ENCODE measurements around the gene WFIKKN2.

WFIKKN2 gene

DNA sequence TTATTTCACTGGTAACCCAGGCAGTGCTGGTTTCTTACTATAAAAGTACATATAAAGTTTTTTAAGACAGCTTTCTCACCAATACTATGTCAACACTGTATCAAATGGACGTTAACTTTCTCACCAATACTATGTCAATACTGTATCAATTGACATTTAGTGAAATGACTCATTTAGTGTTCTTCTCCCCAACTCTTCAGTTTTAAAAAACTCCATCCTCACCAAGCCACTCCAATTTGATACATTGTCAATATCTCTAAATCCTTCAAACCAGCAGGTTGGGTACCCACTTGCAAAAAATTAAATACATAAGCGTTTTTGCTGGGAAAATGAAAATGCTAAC is 25.9 kb downstream of the WFIKKN2 start (continued):
- TF ChIP-seq GLIS1 (tag by site-specific recombination; IDR thresholded peaks at IDR 0.05) (no peak), TRIM28 (IDR thresholded peaks at IDR 0.05; ENCODE audit: borderline replicate concordance, low read length) (no peak), ZNF341 (tag by site-specific recombination; IDR thresholded peaks at IDR 0.05; ENCODE audit: low read depth) (no peak)
- TF ChIP-seq, protein P1, sequence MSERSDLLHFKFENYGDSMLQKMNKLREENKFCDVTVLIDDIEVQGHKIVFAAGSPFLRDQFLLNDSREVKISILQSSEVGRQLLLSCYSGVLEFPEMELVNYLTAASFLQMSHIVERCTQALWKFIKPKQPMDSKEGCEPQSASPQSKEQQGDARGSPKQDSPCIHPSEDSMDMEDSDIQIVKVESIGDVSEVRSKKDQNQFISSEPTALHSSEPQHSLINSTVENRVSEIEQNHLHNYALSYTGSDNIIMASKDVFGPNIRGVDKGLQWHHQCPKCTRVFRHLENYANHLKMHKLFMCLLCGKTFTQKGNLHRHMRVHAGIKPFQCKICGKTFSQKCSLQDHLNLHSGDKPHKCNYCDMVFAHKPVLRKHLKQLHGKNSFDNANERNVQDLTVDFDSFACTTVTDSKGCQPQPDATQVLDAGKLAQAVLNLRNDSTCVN (tag by site-specific recombination; optimal IDR thresholded peaks at IDR 0.05): no peak
- TF ChIP-seq, protein P2, sequence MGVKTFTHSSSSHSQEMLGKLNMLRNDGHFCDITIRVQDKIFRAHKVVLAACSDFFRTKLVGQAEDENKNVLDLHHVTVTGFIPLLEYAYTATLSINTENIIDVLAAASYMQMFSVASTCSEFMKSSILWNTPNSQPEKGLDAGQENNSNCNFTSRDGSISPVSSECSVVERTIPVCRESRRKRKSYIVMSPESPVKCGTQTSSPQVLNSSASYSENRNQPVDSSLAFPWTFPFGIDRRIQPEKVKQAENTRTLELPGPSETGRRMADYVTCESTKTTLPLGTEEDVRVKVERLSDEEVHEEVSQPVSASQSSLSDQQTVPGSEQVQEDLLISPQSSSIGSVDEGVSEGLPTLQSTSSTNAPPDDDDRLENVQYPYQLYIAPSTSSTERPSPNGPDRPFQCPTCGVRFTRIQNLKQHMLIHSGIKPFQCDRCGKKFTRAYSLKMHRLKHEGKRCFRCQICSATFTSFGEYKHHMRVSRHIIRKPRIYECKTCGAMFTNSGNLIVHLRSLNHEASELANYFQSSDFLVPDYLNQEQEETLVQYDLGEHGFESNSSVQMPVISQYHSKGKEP (tag by site-specific recombination; IDR thresholded peaks at IDR 0.05): no peak
- TF ChIP-seq, protein P3, sequence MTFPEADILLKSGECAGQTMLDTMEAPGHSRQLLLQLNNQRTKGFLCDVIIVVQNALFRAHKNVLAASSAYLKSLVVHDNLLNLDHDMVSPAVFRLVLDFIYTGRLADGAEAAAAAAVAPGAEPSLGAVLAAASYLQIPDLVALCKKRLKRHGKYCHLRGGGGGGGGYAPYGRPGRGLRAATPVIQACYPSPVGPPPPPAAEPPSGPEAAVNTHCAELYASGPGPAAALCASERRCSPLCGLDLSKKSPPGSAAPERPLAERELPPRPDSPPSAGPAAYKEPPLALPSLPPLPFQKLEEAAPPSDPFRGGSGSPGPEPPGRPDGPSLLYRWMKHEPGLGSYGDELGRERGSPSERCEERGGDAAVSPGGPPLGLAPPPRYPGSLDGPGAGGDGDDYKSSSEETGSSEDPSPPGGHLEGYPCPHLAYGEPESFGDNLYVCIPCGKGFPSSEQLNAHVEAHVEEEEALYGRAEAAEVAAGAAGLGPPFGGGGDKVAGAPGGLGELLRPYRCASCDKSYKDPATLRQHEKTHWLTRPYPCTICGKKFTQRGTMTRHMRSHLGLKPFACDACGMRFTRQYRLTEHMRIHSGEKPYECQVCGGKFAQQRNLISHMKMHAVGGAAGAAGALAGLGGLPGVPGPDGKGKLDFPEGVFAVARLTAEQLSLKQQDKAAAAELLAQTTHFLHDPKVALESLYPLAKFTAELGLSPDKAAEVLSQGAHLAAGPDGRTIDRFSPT (tag by site-specific recombination; IDR thresholded peaks at IDR 0.05): no peak

DNA sequence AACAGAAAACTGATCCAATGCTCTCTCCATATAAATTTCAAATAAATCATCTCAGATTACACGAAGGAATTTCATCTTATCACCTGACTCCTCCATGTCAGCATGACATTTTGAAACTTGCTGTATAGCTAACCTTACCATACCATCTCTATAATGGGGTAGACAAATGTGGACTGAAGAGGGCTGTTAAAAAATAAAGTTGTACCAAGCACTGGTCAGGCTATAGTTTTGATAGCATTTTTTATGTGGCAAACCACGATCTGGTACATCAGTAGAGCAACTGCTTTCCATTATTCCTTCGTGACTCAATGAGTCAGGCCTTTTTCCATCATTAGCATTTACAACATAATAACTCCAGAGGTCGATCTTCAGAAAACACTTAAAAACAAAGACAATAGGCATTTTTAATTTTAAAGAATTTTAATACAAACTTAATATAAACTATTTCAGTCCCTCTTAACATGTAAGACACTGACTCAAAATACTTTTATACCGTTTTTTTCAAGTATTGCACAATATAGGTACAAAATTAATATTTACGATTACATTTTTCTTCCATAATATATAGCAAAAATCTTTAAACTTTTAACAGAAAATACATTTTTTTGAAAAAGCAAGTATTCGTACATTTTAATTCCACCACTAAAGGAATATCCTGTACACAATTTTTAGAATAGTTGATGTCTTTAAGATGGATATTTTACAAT is 26.6 kb downstream of the WFIKKN2 start:
- Histone ChIP-seq H3K36me3 (ENCODE audit: control insufficient read depth in 2 of 2, insufficient read depth in 1 of 2, low read length in 2 of 2) (peaks cover 20 to 23% of the 10 kb centered on the region in 2 experiments), H3K4me3 (ENCODE audit: low read depth, low read length) (no peak overlapping the region), H3K4me1 (ENCODE audit: control insufficient read depth, insufficient read depth, low read length) (peaks cover 23% of the 10 kb centered on the region), H3K9me3 (ENCODE audit: control insufficient read depth, insufficient read depth, low read depth, low read length) (no peaks in the 10 kb centered on the region), H3K27ac (ENCODE audit: extremely low read depth, low read depth, low read length) (no peak overlapping the region)
- POLR2A ChIA-PET: interaction anchor here (1.7 kb wide), 1 partner anchor 92 kb away, joined by 5 read pairs; no protein-coding TSS in a partner anchor
- CTCF ChIA-PET: interaction anchor here (0.6 to 8.4 kb wide), 18 partner anchors 10 to 162 kb away, joined by 3 to 89 read pairs (median 4); no protein-coding TSS in a partner anchor
- no peak for TF ChIP-seq ZNF423 (tag by site-specific recombination; IDR thresholded peaks at IDR 0.05)
- TF ChIP-seq KLF16 (tag by site-specific recombination; IDR thresholded peaks at IDR 0.05): no peak
- no peak for TF ChIP-seq BCL11B (tag by site-specific recombination; IDR thresholded peaks at IDR 0.05; ENCODE audit: low read depth)
- TF ChIP-seq, protein P4, sequence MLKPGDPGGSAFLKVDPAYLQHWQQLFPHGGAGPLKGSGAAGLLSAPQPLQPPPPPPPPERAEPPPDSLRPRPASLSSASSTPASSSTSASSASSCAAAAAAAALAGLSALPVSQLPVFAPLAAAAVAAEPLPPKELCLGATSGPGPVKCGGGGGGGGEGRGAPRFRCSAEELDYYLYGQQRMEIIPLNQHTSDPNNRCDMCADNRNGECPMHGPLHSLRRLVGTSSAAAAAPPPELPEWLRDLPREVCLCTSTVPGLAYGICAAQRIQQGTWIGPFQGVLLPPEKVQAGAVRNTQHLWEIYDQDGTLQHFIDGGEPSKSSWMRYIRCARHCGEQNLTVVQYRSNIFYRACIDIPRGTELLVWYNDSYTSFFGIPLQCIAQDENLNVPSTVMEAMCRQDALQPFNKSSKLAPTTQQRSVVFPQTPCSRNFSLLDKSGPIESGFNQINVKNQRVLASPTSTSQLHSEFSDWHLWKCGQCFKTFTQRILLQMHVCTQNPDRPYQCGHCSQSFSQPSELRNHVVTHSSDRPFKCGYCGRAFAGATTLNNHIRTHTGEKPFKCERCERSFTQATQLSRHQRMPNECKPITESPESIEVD (tag by site-specific recombination; IDR thresholded peaks at IDR 0.05): 0 out of 2 replicates have a peak, but pooled peaks have one; percentile 35
- no peak for TF ChIP-seq ZSCAN16 (tag by site-specific recombination; IDR thresholded peaks at IDR 0.05)
- no peak for TF ChIP-seq ZNF223 (tag by site-specific recombination; IDR thresholded peaks at IDR 0.05)
- TF ChIP-seq, protein P5, sequence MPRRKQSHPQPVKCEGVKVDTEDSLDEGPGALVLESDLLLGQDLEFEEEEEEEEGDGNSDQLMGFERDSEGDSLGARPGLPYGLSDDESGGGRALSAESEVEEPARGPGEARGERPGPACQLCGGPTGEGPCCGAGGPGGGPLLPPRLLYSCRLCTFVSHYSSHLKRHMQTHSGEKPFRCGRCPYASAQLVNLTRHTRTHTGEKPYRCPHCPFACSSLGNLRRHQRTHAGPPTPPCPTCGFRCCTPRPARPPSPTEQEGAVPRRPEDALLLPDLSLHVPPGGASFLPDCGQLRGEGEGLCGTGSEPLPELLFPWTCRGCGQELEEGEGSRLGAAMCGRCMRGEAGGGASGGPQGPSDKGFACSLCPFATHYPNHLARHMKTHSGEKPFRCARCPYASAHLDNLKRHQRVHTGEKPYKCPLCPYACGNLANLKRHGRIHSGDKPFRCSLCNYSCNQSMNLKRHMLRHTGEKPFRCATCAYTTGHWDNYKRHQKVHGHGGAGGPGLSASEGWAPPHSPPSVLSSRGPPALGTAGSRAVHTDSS (tag by site-specific recombination; IDR thresholded peaks at IDR 0.05): no peak
- peak; percentile 40; the same call in 1 of the 2 replicates for TF ChIP-seq FEZF1 (tag by site-specific recombination; IDR thresholded peaks at IDR 0.05)
- no peak for TF ChIP-seq ZNF596 (tag by site-specific recombination; IDR thresholded peaks at IDR 0.05)
- 0 out of 2 replicates have a peak, but pooled peaks have one; percentile 17 for TF ChIP-seq ZNF501 (tag by site-specific recombination; IDR thresholded peaks at IDR 0.05)
- TF ChIP-seq ZNF621 (tag by site-specific recombination; IDR thresholded peaks at IDR 0.05): no peak
- no peak for TF ChIP-seq ZNF416 (tag by site-specific recombination; IDR thresholded peaks at IDR 0.05)
- TF ChIP-seq KLF1 (tag by site-specific recombination; IDR thresholded peaks at IDR 0.05): no peak
- TF ChIP-seq SP2 (tag by site-specific recombination; IDR thresholded peaks at IDR 0.05): no peak
- no peak for TF ChIP-seq ZNF48 (tag by site-specific recombination; IDR thresholded peaks at IDR 0.05)
- no peak for TF ChIP-seq ZNF677 (tag by site-specific recombination; IDR thresholded peaks at IDR 0.05)
- no peak for TF ChIP-seq MYNN (tag by site-specific recombination; IDR thresholded peaks at IDR 0.05; ENCODE audit: borderline replicate concordance)
- TF ChIP-seq ZBTB17 (tag by site-specific recombination; IDR thresholded peaks at IDR 0.05): peak; percentile 82
- TF ChIP-seq, protein P6, sequence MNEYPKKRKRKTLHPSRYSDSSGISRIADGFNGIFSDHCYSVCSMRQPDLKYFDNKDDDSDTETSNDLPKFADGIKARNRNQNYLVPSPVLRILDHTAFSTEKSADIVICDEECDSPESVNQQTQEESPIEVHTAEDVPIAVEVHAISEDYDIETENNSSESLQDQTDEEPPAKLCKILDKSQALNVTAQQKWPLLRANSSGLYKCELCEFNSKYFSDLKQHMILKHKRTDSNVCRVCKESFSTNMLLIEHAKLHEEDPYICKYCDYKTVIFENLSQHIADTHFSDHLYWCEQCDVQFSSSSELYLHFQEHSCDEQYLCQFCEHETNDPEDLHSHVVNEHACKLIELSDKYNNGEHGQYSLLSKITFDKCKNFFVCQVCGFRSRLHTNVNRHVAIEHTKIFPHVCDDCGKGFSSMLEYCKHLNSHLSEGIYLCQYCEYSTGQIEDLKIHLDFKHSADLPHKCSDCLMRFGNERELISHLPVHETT (tag by site-specific recombination; IDR thresholded peaks at IDR 0.05): no peak
- TF ChIP-seq ZNF324 (tag by site-specific recombination; IDR thresholded peaks at IDR 0.05): no peak

Data from HEK293 (cell line).